ENCODE data around the gene SDCBP2. TPM values are rescaled to one million over a fixed set of nuclear protein-coding genes. Genes with fewer than 3 reads are reported as not detected.
A peak's percentile ranks its signal among the peaks of the same experiment; 100 is the strongest.

Gene SDCBP2
- total RNA-seq, 4 donors from 2014 or later = 29.7 to 361 (median 306) TPM

DNA sequence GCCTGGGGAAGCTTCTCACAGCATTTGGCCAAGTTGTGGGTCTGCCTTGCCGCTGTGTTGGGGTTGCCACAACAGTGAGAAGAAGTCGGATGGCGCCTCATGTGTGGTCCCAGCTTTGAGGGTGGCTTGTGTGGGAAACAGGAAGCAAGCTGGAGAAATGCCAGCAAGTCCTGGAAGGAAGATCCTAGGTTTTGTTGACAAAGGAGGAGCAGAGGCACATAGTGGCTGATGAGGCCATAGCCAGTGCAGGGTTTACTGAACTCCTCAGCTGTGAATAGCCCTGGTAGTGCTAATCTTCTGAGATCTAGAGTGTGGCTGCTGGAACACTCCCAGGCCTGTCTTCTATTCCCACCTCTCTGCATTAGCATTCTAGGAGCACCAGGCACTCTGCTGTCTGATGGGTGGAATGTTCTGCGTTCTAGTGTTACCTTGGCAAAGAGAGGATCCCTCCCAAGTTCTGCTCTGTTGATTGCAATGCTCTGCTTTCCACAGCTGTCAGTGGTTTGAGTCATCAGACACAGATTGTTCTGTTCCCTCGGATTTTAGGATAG, 37.7 kb downstream of the SDCBP2 start:
- peak overlapping the region in 2 of 4 donors; percentile 3 to 12 for H3K27ac ChIP-seq
- H3K4me3 ChIP-seq = no peak overlapping the region
- no peaks in the 10 kb centered on the region for H3K27me3 ChIP-seq

DNA sequence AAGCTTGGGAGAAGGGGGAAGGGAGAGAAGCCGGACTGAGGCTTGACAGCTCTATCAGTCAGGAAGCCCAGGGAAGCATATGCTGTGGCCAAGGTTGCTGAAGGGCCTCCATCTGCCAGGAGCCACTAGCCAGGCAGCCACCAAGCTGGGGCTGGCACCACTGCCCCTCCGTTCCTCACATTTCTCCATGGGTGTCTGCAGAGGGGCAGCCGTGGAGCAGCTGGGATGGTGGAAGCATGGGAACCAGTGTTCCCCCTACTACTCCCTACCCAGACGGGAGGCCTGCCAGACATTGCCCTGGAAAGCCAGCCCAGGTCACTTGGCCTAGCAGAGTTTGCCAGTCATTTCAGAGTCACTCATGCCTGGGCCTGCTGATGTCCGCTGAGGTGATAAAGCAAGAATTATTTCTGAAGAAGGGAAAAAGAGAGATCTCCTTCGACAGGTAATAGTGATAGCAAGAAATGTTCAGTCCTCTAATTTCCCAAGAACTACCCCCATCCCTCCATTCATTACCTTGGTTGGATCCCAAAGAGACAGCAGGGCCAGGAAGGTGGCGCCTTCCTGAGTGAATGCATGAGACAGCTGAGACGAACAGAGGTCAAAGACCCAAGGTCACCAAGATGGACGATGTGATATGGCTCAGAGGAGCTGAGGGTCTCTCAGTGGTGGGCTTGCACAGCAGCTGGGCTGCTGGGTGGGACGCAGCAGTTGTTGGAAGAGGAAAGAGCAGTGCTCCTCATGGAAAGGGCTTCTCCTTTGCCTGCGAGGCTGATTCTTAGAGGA, 41.0 kb downstream of the SDCBP2 start:
- Histone ChIP-seq H3K9me3 (no peaks in the 10 kb centered on the region), H3K4me1 (peaks cover 0 to 7% (median 0%) of the 10 kb centered on the region in 4 donors), H3K4me3 (no peak overlapping the region), H3K36me3 (no peaks in the 10 kb centered on the region), H3K27ac (no peak overlapping the region), H3K27me3 (no peaks in the 10 kb centered on the region)
- no peak for DNase-seq
- no peak for TF ChIP-seq POLR2A (IDR thresholded peaks at IDR 0.05)
- TF ChIP-seq, protein P1, sequence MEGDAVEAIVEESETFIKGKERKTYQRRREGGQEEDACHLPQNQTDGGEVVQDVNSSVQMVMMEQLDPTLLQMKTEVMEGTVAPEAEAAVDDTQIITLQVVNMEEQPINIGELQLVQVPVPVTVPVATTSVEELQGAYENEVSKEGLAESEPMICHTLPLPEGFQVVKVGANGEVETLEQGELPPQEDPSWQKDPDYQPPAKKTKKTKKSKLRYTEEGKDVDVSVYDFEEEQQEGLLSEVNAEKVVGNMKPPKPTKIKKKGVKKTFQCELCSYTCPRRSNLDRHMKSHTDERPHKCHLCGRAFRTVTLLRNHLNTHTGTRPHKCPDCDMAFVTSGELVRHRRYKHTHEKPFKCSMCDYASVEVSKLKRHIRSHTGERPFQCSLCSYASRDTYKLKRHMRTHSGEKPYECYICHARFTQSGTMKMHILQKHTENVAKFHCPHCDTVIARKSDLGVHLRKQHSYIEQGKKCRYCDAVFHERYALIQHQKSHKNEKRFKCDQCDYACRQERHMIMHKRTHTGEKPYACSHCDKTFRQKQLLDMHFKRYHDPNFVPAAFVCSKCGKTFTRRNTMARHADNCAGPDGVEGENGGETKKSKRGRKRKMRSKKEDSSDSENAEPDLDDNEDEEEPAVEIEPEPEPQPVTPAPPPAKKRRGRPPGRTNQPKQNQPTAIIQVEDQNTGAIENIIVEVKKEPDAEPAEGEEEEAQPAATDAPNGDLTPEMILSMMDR (IDR thresholded peaks at IDR 0.05) = no peak

More for the DNA sequence above, 37.7 kb downstream of the SDCBP2 start:
- no peak for DNase-seq
- no peaks in the 10 kb centered on the region for H3K9me3 ChIP-seq
- no peak for TF ChIP-seq POLR2A (IDR thresholded peaks at IDR 0.05)
- TF ChIP-seq, protein P1 (IDR thresholded peaks at IDR 0.05) = no peak
- H3K36me3 ChIP-seq = no peaks in the 10 kb centered on the region
- peaks cover 0 to 7% (median 0%) of the 10 kb centered on the region in 4 donors for H3K4me1 ChIP-seq

DNA sequence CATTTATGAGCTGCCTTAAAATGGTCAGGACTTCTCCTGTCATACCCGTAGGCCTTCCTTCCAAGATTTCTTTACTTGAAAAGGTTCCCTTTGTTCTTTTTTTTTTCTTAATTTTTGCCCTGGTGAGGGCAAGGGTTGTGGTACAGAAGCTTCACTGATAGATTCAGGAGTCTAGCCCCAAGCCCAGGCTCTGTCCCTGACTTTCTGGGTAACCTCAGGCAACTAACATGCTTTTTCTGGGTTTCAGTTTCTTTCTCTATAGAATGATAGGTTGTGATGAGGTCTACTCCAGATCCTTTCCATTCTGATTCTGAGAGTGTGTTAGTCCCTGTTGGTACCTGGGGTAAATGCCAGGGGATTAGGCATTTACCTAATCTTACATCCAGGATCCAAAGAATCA, 41.6 kb downstream of the SDCBP2 start:
- TF ChIP-seq POLR2A (IDR thresholded peaks at IDR 0.05) = no peak
- TF ChIP-seq, protein P1 (IDR thresholded peaks at IDR 0.05) = no peak
- Histone ChIP-seq H3K36me3 (no peaks in the 10 kb centered on the region), H3K27ac (no peak overlapping the region), H3K9me3 (no peaks in the 10 kb centered on the region), H3K4me1 (peaks cover 0 to 7% (median 0%) of the 10 kb centered on the region in 4 donors), H3K27me3 (no peaks in the 10 kb centered on the region), H3K4me3 (no peak overlapping the region)
- no peak for DNase-seq

DNA sequence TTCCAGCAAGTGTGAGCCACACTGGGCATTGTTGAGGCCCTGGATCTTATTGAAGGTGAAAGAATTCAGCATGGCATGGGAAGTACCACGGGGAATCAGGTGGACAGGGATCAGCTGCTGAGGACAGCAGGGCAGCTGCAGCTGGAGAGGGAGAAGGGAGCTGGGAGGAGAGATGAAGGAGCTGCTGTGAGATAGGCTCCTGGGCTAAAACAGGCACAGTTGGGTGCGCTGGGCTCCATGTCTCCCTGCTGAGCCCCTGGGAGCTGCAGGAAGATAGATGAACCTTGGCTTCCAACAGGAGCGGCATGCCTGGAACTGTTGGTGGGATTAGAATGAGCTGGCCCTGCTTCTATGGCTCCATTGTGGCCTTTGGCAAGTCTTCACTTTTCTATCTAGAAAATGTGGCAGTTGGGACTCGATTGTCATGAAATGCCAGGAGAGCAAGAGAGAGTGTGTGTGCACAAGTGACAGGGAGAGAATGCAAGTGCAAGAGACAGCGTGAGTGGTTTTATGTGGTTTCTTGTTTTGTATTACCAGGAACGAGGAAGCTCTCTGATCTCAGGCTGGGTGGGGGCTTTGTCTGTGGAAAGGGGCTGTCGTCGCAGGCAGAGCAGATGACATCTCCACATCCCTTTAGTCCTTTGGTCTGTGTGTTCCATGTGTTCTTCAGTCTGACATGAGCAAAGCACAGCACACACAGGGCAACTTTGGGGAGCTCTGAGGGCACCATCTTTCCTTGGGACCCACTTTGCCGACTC, 42.5 kb downstream of the SDCBP2 start:
- Histone ChIP-seq H3K4me1 (peaks cover 0 to 13% (median 0%) of the 10 kb centered on the region in 4 donors), H3K36me3 (no peaks in the 10 kb centered on the region), H3K27me3 (no peaks in the 10 kb centered on the region), H3K9me3 (no peaks in the 10 kb centered on the region), H3K27ac (no peak overlapping the region), H3K4me3 (no peak overlapping the region)
- TF ChIP-seq, protein P1 (IDR thresholded peaks at IDR 0.05) = no peak
- TF ChIP-seq POLR2A (IDR thresholded peaks at IDR 0.05) = no peak
- no peak for DNase-seq

DNA sequence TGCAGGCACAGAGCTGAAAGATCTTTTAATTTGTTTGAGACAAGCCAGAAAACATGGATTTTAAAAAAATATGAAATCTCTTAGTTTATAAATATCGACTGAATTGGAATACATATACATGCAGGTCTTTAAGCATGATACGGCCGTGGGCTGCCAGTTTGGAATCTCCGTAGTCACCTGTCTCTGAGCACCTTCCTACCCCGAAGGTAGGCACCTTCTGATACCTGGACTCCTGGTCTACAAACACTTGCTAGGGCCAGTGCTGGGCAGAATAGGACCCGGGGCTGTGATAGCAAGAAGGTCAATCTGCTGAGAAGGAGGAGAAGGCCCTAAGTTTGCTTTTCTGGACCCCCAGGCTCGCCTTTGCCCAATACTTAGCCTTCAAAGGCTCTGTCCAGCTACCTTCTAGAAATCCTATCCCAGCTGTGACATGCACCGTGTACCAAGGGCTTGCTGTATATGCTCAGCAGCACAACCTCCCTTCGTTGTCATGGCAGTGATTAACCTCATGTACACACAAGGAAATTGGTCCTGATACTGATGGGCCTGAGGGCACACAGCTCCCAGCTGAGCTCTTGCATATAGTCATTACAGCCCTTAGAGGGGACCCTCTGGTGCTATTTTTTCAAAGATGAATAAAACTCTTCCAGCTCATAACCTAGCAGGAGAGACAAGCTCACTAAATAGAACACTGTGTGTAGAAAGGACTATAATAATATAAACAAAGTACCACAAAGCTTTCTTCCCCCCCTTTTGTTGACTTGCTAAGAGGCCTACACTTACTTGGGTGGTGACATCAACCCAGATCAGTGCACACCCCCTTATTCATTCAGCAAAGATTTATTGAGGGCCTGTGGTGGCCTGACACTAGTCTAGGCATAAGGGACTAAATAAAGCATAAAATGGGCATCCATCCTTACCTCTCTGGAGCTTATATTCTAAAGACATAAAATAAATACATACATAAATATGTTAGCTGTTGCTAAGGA, 45.1 kb downstream of the SDCBP2 start:
- H3K4me3 ChIP-seq = no peak overlapping the region
- H3K9me3 ChIP-seq = no peaks in the 10 kb centered on the region
- no peaks in the 10 kb centered on the region for H3K36me3 ChIP-seq
- H3K27me3 ChIP-seq = no peaks in the 10 kb centered on the region
- DNase-seq = peak in 1 of 3 donors; percentile 21
- no peak overlapping the region for H3K27ac ChIP-seq
- TF ChIP-seq, protein P1 (IDR thresholded peaks at IDR 0.05) = no peak
- TF ChIP-seq POLR2A (IDR thresholded peaks at IDR 0.05) = no peak
- H3K4me1 ChIP-seq = peaks cover 0 to 9% (median 0%) of the 10 kb centered on the region in 4 donors

Measured in Peyer's patch (tissue), 4 donors.